ENCODE results near the gene MROH2B.

DNA sequence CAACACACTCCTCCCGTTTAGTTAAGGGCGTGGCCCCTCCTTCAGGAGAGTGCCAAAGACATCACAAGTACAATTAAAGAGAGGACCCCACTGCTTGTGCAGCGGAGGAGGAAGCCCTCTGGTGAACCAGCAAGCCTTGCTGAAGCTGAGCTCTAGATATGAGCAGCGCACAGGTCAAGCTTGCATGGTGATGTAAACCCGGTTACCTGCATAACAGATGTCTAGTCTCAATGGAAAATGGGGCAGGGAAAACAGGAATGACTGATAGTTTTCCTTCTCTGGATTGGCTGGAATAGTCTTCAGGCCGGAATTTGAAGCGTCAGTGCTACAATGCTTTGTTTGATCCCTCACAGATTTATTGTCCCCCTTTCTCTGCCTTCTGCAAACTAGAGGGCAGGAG, 66.2 kb downstream of the MROH2B start:
- TF ChIP-seq, protein P1, sequence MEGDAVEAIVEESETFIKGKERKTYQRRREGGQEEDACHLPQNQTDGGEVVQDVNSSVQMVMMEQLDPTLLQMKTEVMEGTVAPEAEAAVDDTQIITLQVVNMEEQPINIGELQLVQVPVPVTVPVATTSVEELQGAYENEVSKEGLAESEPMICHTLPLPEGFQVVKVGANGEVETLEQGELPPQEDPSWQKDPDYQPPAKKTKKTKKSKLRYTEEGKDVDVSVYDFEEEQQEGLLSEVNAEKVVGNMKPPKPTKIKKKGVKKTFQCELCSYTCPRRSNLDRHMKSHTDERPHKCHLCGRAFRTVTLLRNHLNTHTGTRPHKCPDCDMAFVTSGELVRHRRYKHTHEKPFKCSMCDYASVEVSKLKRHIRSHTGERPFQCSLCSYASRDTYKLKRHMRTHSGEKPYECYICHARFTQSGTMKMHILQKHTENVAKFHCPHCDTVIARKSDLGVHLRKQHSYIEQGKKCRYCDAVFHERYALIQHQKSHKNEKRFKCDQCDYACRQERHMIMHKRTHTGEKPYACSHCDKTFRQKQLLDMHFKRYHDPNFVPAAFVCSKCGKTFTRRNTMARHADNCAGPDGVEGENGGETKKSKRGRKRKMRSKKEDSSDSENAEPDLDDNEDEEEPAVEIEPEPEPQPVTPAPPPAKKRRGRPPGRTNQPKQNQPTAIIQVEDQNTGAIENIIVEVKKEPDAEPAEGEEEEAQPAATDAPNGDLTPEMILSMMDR (IDR thresholded peaks at IDR 0.05): no peak
- no peak for TF ChIP-seq POLR2A (IDR thresholded peaks at IDR 0.05)
